H9 (cell line): ENCODE results near the gene NCBP1. TPM values are rescaled to one million over a fixed set of nuclear protein-coding genes. Genes with fewer than 3 reads are reported as not detected.

ENCODE experiments used
- DNase-seq: peaks from one replicate; pipeline ENCODE4 v3.0.0-alpha.2; 2017
- H2AFZ ChIP-seq: one replicate; pipeline ENCODE4 v1.6.1; 2013; ENCODE audit warnings: mild to moderate bottlenecking, low read length, control low read depth, moderate library complexity
- H2AK5ac ChIP-seq: 2 replicates; pipeline ENCODE4 v1.6.1; 2013; ENCODE audit warnings: low read length, control low read depth, mixed read lengths; ENCODE audit not compliant: insufficient read length
- H2BK120ac ChIP-seq: one replicate; pipeline ENCODE4 v1.6.1; 2013; ENCODE audit warnings: low read depth, mild to moderate bottlenecking, low read length, control low read depth, inconsistent platforms; ENCODE audit not compliant: poor library complexity, severe bottlenecking
- H2BK12ac ChIP-seq: 2 replicates; pipeline ENCODE4 v1.6.1; 2013; ENCODE audit warnings: low read length, control low read depth, mixed read lengths, low read depth; ENCODE audit not compliant: insufficient read length
- H2BK15ac ChIP-seq: 2 replicates; pipeline ENCODE4 v1.6.1; 2013; ENCODE audit warnings: low read depth, low read length, control low read depth
- H2BK20ac ChIP-seq: one replicate; pipeline ENCODE4 v1.6.1; 2013; ENCODE audit warnings: low read depth, mild to moderate bottlenecking, low read length, control low read depth, inconsistent platforms; ENCODE audit not compliant: poor library complexity, severe bottlenecking
- H2BK5ac ChIP-seq: 2 replicates; pipeline ENCODE4 v1.6.1; 2013; ENCODE audit warnings: low read length, control low read depth, mixed read lengths; ENCODE audit not compliant: insufficient read length
- H3K14ac ChIP-seq: 2 replicates; pipeline ENCODE4 v1.6.1; 2013; ENCODE audit warnings: low read length, control low read depth; ENCODE audit not compliant: insufficient read depth
- H3K18ac ChIP-seq: 2 replicates; pipeline ENCODE4 v1.6.1; 2013; ENCODE audit warnings: low read depth, mild to moderate bottlenecking, mixed read lengths, low read length, control low read depth; ENCODE audit not compliant: insufficient read length
- H3K23ac ChIP-seq: 2 replicates; pipeline ENCODE4 v1.6.1; 2013; ENCODE audit warnings: low read length, control low read depth, mixed read lengths, low read depth; ENCODE audit not compliant: insufficient read length
- H3K23me2 ChIP-seq: 2 replicates; pipeline ENCODE4 v1.6.1; 2013; ENCODE audit warnings: low read depth, mild to moderate bottlenecking, mixed read lengths, low read length, control low read depth; ENCODE audit not compliant: insufficient read length, poor library complexity, severe bottlenecking
- H3K27ac ChIP-seq: 2 replicates; pipeline ENCODE4 v1.5.1; 2013; ENCODE audit warnings: low read length, control low read depth, mixed read lengths, low read depth; ENCODE audit not compliant: insufficient read length
- H3K27me3 ChIP-seq: 2 replicates; pipeline ENCODE4 v1.6.1; 2013; ENCODE audit warnings: low read length, control low read depth, inconsistent platforms; ENCODE audit not compliant: insufficient read depth
- H3K4ac ChIP-seq: 2 replicates; pipeline ENCODE4 v1.6.1; 2013; ENCODE audit warnings: low read depth, mild to moderate bottlenecking, control low read depth, inconsistent platforms, low read length, moderate library complexity
- H3K4me1 ChIP-seq: 2 replicates; pipeline ENCODE4 v1.6.1; 2013; ENCODE audit warnings: low read length, control low read depth, inconsistent platforms; ENCODE audit not compliant: insufficient read depth
- H3K4me2 ChIP-seq: 2 replicates; pipeline ENCODE4 v1.6.1; 2013; ENCODE audit warnings: low read length, control low read depth, mixed read lengths; ENCODE audit not compliant: insufficient read length, insufficient read depth
- H3K56ac ChIP-seq: 2 replicates; pipeline ENCODE4 v1.6.1; 2013; ENCODE audit warnings: low read depth, mild to moderate bottlenecking, mixed read lengths, low read length, control low read depth; ENCODE audit not compliant: insufficient read length
- H3K79me1 ChIP-seq: 2 replicates; pipeline ENCODE4 v1.6.1; 2013; ENCODE audit warnings: low read depth, mild to moderate bottlenecking, moderate library complexity, low read length, control low read depth, inconsistent platforms; ENCODE audit not compliant: insufficient read depth, poor library complexity, severe bottlenecking
- H3K79me2 ChIP-seq: 2 replicates; pipeline ENCODE4 v1.6.1; 2013; ENCODE audit warnings: low read length, control low read depth, inconsistent platforms; ENCODE audit not compliant: insufficient read depth
- H3K9ac ChIP-seq: 2 replicates; pipeline ENCODE4 v1.6.1; 2013; ENCODE audit warnings: low read length, control low read depth, mixed read lengths; ENCODE audit not compliant: insufficient read length; ENCODE audit errors: extremely low read depth
- H3K9me3 ChIP-seq: one replicate; pipeline ENCODE4 v1.6.1; 2013; ENCODE audit warnings: low read depth, low read length, inconsistent platforms; ENCODE audit not compliant: control insufficient read depth
- H3T11ph ChIP-seq: one replicate; pipeline ENCODE4 v1.6.1; 2013; ENCODE audit warnings: mild to moderate bottlenecking, low read length, control low read depth, inconsistent platforms
- H4K20me1 ChIP-seq: one replicate; pipeline ENCODE4 v1.6.1; 2013; ENCODE audit not compliant: control insufficient read depth, insufficient read length, insufficient read depth
- H4K5ac ChIP-seq: 2 replicates; pipeline ENCODE4 v1.6.1; 2013; ENCODE audit warnings: low read depth, mild to moderate bottlenecking, mixed read lengths, low read length, control low read depth; ENCODE audit not compliant: insufficient read length
- H4K8ac ChIP-seq: replicated peaks from 2 replicates; pipeline ENCODE4 v1.6.1; 2013; ENCODE audit warnings: low read length, control low read depth, mixed read lengths, low read depth; ENCODE audit not compliant: insufficient read length
- H4K91ac ChIP-seq: 2 replicates; pipeline ENCODE4 v1.6.1; 2013; ENCODE audit warnings: low read depth, mild to moderate bottlenecking, moderate library complexity, mixed read lengths, low read length, control low read depth; ENCODE audit not compliant: insufficient read length
- H3K27ac Mint-ChIP-seq, 3 experiments: 2 replicates in 2 of 3; 3 replicates in 1 of 3; pipeline ENCODE4 v1.8.0; 2020 to 2021; ENCODE audit warnings: mixed read lengths in 3 of 3, mild to moderate bottlenecking in 1 of 3, moderate library complexity in 1 of 3
- H3K27me3 Mint-ChIP-seq: 2 replicates; pipeline ENCODE4 v1.8.0; 2021; ENCODE audit warnings: low read depth, mild to moderate bottlenecking, moderate library complexity, mixed read lengths
- H3K36me3 Mint-ChIP-seq, 3 experiments: 2 replicates in 2 of 3; 3 replicates in 1 of 3; pipeline ENCODE4 v1.8.0; 2020 to 2021; ENCODE audit warnings: low read depth in 3 of 3, mixed read lengths in 3 of 3; ENCODE audit not compliant: insufficient read depth in 1 of 3
- H3K4me1 Mint-ChIP-seq, 2 experiments: 2 replicates each; pipeline ENCODE4 v1.8.0; 2020; ENCODE audit warnings: mixed read lengths in 2 of 2
- H3K4me3 Mint-ChIP-seq, 2 experiments: 2 replicates in 1 of 2; 3 replicates in 1 of 2; pipeline ENCODE4 v1.8.0; 2020 to 2021; ENCODE audit warnings: mild to moderate bottlenecking in 2 of 2, mixed read lengths in 2 of 2, moderate library complexity in 1 of 2
- H3K9me3 Mint-ChIP-seq, 2 experiments: 2 replicates in 1 of 2; 3 replicates in 1 of 2; pipeline ENCODE4 v1.8.0; 2020; ENCODE audit warnings: mild to moderate bottlenecking in 2 of 2, mixed read lengths in 2 of 2, moderate library complexity in 1 of 2
- WGBS: extraction: QIAGEN DNeasy Blood & Tissue Kit; methylation state at CpG from one replicate; pipeline ENCODE4 v1.1.7; 2013; ENCODE audit warnings: missing lambda C conversion rate, low lambda C conversion rate, mixed read lengths; ENCODE audit not compliant: insufficient read length; ENCODE audit errors: extremely low coverage; 5-methylcytosine and 5-hydroxymethylcytosine counted together
- total RNA-seq: library from RNA; stranded (reverse); gene quantifications from 2 replicates; pipeline ENCODE4 v1.2.1, GENCODE V29; 2021
- TF ChIP-seq, protein P1 (sequence below): fragments of 200-600 bp; sonication (generic); conservative IDR thresholded peaks from 3 replicates; pipeline ENCODE4 v1.8.0; 2021; ENCODE audit warnings: antibody characterized with exemption, mild to moderate bottlenecking

Gene NCBP1
- total RNA-seq, 1 experiment from 2014 or later: 55.7 TPM

DNA sequence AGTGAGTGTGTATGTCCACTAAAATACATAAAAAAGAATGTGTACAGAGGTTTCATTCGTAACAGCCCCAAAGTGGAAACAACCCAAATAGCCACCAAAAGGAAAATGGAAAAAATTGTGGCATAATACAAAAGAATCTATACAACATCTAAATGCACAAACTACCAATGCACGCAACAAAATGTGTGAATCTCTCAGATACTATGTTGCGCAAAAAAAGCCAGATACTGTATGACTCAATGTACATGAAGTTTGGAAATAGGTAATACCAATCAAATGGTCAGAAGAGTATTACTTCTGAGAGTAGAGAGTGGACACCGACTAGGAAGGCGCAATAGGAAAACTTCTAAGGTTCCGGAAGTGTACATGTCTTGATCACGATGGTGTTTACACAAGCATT, 61.1 kb downstream of the NCBP1 start:
- Histone ChIP-seq H3K23ac (no peak overlapping the region), H2BK15ac (no peak overlapping the region), H4K20me1 (no peaks in the 10 kb centered on the region), H3T11ph (no peak overlapping the region), H3K56ac (no peak overlapping the region), H3K79me1 (no peaks in the 10 kb centered on the region), H4K91ac (no peak overlapping the region), H3K23me2 (peaks cover 5% of the 10 kb centered on the region), H3K4me1 (no peaks in the 10 kb centered on the region), H3K14ac (no peak overlapping the region), H3K27me3 (no peaks in the 10 kb centered on the region; the same call in 1 of the 2 replicates), H3K9me3 (no peaks in the 10 kb centered on the region), H3K79me2 (no peaks in the 10 kb centered on the region), H2AFZ (no peak overlapping the region), H2BK120ac (no peak overlapping the region), H3K4ac (no peak overlapping the region), H2AK5ac (no peak overlapping the region), H4K8ac (no peak overlapping the region), H3K27ac (no peak overlapping the region), H4K5ac (no peak overlapping the region), H3K9ac (no peak overlapping the region), H3K4me2 (no peak overlapping the region), H2BK20ac (no peak overlapping the region), H3K18ac (no peak overlapping the region), H2BK12ac (no peak overlapping the region), H2BK5ac (no peak overlapping the region)
- no peak for DNase-seq
- peaks cover 26% of the 10 kb centered on the region for H3K27me3 Mint-ChIP-seq
- H3K27ac Mint-ChIP-seq: no peak overlapping the region
- H3K4me1 Mint-ChIP-seq: peaks cover 16 to 20% of the 10 kb centered on the region in 2 experiments
- H3K36me3 Mint-ChIP-seq: peaks cover 0 to 5% (median 0%) of the 10 kb centered on the region in 3 experiments; a peak in 2 of 7 replicates
- no CpG with 5 or more reads among the region's 7 CpGs for WGBS
- H3K4me3 Mint-ChIP-seq: no peak overlapping the region
- no peaks in the 10 kb centered on the region for H3K9me3 Mint-ChIP-seq
- TF ChIP-seq, protein P1, sequence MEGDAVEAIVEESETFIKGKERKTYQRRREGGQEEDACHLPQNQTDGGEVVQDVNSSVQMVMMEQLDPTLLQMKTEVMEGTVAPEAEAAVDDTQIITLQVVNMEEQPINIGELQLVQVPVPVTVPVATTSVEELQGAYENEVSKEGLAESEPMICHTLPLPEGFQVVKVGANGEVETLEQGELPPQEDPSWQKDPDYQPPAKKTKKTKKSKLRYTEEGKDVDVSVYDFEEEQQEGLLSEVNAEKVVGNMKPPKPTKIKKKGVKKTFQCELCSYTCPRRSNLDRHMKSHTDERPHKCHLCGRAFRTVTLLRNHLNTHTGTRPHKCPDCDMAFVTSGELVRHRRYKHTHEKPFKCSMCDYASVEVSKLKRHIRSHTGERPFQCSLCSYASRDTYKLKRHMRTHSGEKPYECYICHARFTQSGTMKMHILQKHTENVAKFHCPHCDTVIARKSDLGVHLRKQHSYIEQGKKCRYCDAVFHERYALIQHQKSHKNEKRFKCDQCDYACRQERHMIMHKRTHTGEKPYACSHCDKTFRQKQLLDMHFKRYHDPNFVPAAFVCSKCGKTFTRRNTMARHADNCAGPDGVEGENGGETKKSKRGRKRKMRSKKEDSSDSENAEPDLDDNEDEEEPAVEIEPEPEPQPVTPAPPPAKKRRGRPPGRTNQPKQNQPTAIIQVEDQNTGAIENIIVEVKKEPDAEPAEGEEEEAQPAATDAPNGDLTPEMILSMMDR: no peak
